PC-3 (cell line): ENCODE measurements around the gene SST.

Experiments
- EZH2 ChIP-seq: fragments of 300-600 bp; sonication (generic); IDR thresholded peaks from one replicate; pipeline ENCODE4 v1.6.1; 2017; ENCODE audit warnings: antibody characterized with exemption, mild to moderate bottlenecking, low read length; ENCODE audit not compliant: unreplicated experiment
- EZH2phosphoT487 ChIP-seq: fragments of 300-600 bp; sonication (generic); IDR thresholded peaks from 2 replicates; pipeline ENCODE4 v1.6.1; 2018; ENCODE audit warnings: mild to moderate bottlenecking, antibody characterized with exemption, low read length, borderline replicate concordance
- TF ChIP-seq, protein P1 (sequence below): fragments of 300-600 bp; sonication (generic); conservative IDR thresholded peaks from 2 replicates; pipeline ENCODE4 v1.5.1; 2017; ENCODE audit warnings: antibody characterized with exemption, low read depth, mild to moderate bottlenecking, low read length

DNA sequence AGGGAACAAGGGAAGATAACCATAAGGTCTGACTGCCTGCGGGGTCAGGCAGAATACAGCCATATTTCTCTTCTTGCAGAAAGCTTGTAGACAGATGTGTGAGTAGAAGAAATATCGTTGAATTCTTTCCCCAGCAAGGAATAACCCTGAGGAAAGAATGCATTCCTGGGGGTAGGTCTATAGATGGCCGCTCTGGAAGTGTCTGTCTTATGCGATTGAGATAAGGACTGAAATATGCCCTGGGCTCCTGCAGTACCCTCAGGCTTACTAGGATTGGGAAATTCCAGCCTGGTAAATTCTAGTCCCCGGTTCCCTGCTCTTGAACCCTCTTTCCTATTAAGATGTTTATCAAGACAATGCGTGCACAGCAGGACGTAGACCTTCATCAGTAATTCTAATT is 15.8 kb upstream of the SST start:
- TF ChIP-seq, protein P1, sequence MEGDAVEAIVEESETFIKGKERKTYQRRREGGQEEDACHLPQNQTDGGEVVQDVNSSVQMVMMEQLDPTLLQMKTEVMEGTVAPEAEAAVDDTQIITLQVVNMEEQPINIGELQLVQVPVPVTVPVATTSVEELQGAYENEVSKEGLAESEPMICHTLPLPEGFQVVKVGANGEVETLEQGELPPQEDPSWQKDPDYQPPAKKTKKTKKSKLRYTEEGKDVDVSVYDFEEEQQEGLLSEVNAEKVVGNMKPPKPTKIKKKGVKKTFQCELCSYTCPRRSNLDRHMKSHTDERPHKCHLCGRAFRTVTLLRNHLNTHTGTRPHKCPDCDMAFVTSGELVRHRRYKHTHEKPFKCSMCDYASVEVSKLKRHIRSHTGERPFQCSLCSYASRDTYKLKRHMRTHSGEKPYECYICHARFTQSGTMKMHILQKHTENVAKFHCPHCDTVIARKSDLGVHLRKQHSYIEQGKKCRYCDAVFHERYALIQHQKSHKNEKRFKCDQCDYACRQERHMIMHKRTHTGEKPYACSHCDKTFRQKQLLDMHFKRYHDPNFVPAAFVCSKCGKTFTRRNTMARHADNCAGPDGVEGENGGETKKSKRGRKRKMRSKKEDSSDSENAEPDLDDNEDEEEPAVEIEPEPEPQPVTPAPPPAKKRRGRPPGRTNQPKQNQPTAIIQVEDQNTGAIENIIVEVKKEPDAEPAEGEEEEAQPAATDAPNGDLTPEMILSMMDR: no peak
- TF ChIP-seq EZH2phosphoT487: no peak
- TF ChIP-seq EZH2: no peak
